ENCODE results near the gene TIAM2.

TIAM2 gene

GRCh38 chr6:155120034-155120433 is 124.9 kb downstream of the TIAM2 start:
- FAIRE-seq (no peak), DNase-seq (ENCODE audit: extremely low spot score, insufficient read length, low read depth) (no peak)

- FAIRE-seq, result no peak
- no peak for DNase-seq (ENCODE audit: extremely low spot score, insufficient read length, low read depth)
Measured at GRCh38 chr6:155121294-155121693, 126.2 kb downstream of the TIAM2 start.

GRCh38 chr6:155121699-155122098 is 126.6 kb downstream of the TIAM2 start:
- no peak for FAIRE-seq

GRCh38 chr6:155122199-155122950 is 127.3 kb downstream of the TIAM2 start:
- DNase-seq (ENCODE audit: extremely low spot score, insufficient read length, low read depth), result no peak
- FAIRE-seq, result no peak

More at GRCh38 chr6:155121699-155122098, 126.6 kb downstream of the TIAM2 start:
- DNase-seq (ENCODE audit: extremely low spot score, insufficient read length, low read depth), result no peak

GRCh38 chr6:155123520-155123919 is 128.4 kb downstream of the TIAM2 start:
- DNase-seq (ENCODE audit: extremely low spot score, insufficient read length, low read depth) (no peak), FAIRE-seq (no peak)

GRCh38 chr6:155125906-155126305 is 130.8 kb downstream of the TIAM2 start:
- DNase-seq (ENCODE audit: extremely low spot score, insufficient read length, low read depth) (no peak), FAIRE-seq (no peak)

GRCh38 chr6:155126727-155127439 is 131.8 kb downstream of the TIAM2 start:
- DNase-seq (ENCODE audit: extremely low spot score, insufficient read length, low read depth), result no peak
- FAIRE-seq, result no peak

- FAIRE-seq, result no peak
- no peak for DNase-seq (ENCODE audit: extremely low spot score, insufficient read length, low read depth)
Measured at GRCh38 chr6:155128977-155129376, 133.9 kb downstream of the TIAM2 start.

- FAIRE-seq, result no peak
Measured at GRCh38 chr6:155129744-155130143, 134.6 kb downstream of the TIAM2 start.

GRCh38 chr6:155130161-155130853 is 135.2 kb downstream of the TIAM2 start:
- FAIRE-seq (no peak), DNase-seq (ENCODE audit: extremely low spot score, insufficient read length, low read depth) (no peak)

More at GRCh38 chr6:155129744-155130143, 134.6 kb downstream of the TIAM2 start:
- DNase-seq (ENCODE audit: extremely low spot score, insufficient read length, low read depth), result no peak

GRCh38 chr6:155132617-155133016 is 137.5 kb downstream of the TIAM2 start:
- FAIRE-seq (no peak), DNase-seq (ENCODE audit: extremely low spot score, insufficient read length, low read depth) (no peak)

GRCh38 chr6:155141002-155141401 is 145.9 kb downstream of the TIAM2 start:
- FAIRE-seq (no peak), DNase-seq (ENCODE audit: extremely low spot score, insufficient read length, low read depth) (no peak)

- FAIRE-seq (no peak), DNase-seq (ENCODE audit: extremely low spot score, insufficient read length, low read depth) (no peak)
Measured at GRCh38 chr6:155141512-155141911, 146.4 kb downstream of the TIAM2 start.

- FAIRE-seq (no peak), DNase-seq (ENCODE audit: extremely low spot score, insufficient read length, low read depth) (no peak)
Measured at GRCh38 chr6:155142168-155143028, 147.3 kb downstream of the TIAM2 start.

GRCh38 chr6:155143029-155143577 is 148.0 kb downstream of the TIAM2 start:
- FAIRE-seq, result peak; percentile 42
- no peak for DNase-seq (ENCODE audit: extremely low spot score, insufficient read length, low read depth)

GRCh38 chr6:155143578-155144106 is 148.5 kb downstream of the TIAM2 start:
- FAIRE-seq (peak; percentile 12), DNase-seq (ENCODE audit: extremely low spot score, insufficient read length, low read depth) (no peak)

GRCh38 chr6:155146205-155146604 is 151.1 kb downstream of the TIAM2 start:
- no peak for DNase-seq (ENCODE audit: extremely low spot score, insufficient read length, low read depth)
- no peak for FAIRE-seq

GRCh38 chr6:155147958-155148663 is 153.0 kb downstream of the TIAM2 start:
- FAIRE-seq (no peak), DNase-seq (ENCODE audit: extremely low spot score, insufficient read length, low read depth) (no peak)
